CD4-positive, CD25-positive, alpha-beta regulatory T cell (primary cell): ENCODE data around the gene HSD17B14. TPM values are rescaled to one million over a fixed set of nuclear protein-coding genes. Genes with fewer than 3 reads are reported as not detected.

Experiments
- polyA plus RNA-seq, 4 donors: library from polyadenylated mRNA; unstranded; fragments of 300-500 nt; fragmentation: Illumina TruSeq; gene quantifications; one replicate each; pipeline ENCODE4 v1.2.3, GENCODE V29; 2021
- total RNA-seq: library from RNA; stranded (reverse); gene quantifications from one replicate; pipeline ENCODE4 v1.2.3, GENCODE V29; 2022

The HSD17B14 gene
- total and polyA plus RNA-seq, 5 donors from 2014 or later, result 0.29 to 2.0 (median 0.49) TPM

Other genes starting within 250 kb of the HSD17B14 start
Only the 30 nearest of the 33 such genes appear.
- gene FAM83E, start 221.4 kb downstream of the HSD17B14 start, total RNA-seq, result 0.76 TPM
- gene FAM83E, start 221.4 kb downstream of the HSD17B14 start, polyA plus RNA-seq, result under 1 TPM in 1 of 4 donors, not detected in 3; 0.31 TPM
- gene RPL18, start 217.3 kb downstream of the HSD17B14 start, total RNA-seq, result 1,690 TPM
- 1,000 to 10,000 TPM; 1,618 to 2,428 (median 2,131) TPM for gene RPL18, start 217.3 kb downstream of the HSD17B14 start, polyA plus RNA-seq
- gene SPHK2, start 217.0 kb downstream of the HSD17B14 start, total RNA-seq, result 13.0 TPM
- gene SPHK2, start 217.0 kb downstream of the HSD17B14 start, polyA plus RNA-seq, result 1 to 10 TPM; 4.8 to 8.4 (median 7.5) TPM
- gene DBP, start 199.1 kb downstream of the HSD17B14 start, total RNA-seq, result 37.7 TPM
- 10 to 100 TPM; 71.2 to 96.6 (median 85.8) TPM for gene DBP, start 199.1 kb downstream of the HSD17B14 start, polyA plus RNA-seq
- gene CA11, start 190.3 kb downstream of the HSD17B14 start, total RNA-seq, result 10.4 TPM
- 1 to 10 TPM; 4.1 to 6.3 (median 5.2) TPM for gene CA11, start 190.3 kb downstream of the HSD17B14 start, polyA plus RNA-seq
- gene NTN5, start 163.5 kb downstream of the HSD17B14 start, total RNA-seq, result 2.3 TPM
- under 1 TPM in 2 of 4 donors, not detected in 2; 0.21 to 0.30 TPM for gene NTN5, start 163.5 kb downstream of the HSD17B14 start, polyA plus RNA-seq
- not detected for gene FUT2, start 140.5 kb downstream of the HSD17B14 start, total RNA-seq
- gene FUT2, start 140.5 kb downstream of the HSD17B14 start, polyA plus RNA-seq, result under 1 TPM in 2 of 4 donors, not detected in 2; 0.10 to 0.67 TPM
- 1.1 TPM for gene MAMSTR, start 116.8 kb downstream of the HSD17B14 start, total RNA-seq
- under 1 TPM; 0.17 to 0.40 (median 0.30) TPM for gene MAMSTR, start 116.8 kb downstream of the HSD17B14 start, polyA plus RNA-seq
- 0.22 TPM for gene RASIP1, start 95.9 kb downstream of the HSD17B14 start, total RNA-seq
- under 1 TPM; 0.13 to 0.55 (median 0.18) TPM for gene RASIP1, start 95.9 kb downstream of the HSD17B14 start, polyA plus RNA-seq
- gene IZUMO1, start 89.6 kb downstream of the HSD17B14 start, total RNA-seq, result not detected
- not detected for gene IZUMO1, start 89.6 kb downstream of the HSD17B14 start, polyA plus RNA-seq
- gene FUT1, start 83.8 kb downstream of the HSD17B14 start, total RNA-seq, result not detected
- under 1 TPM in 2 of 4 donors, not detected in 2; 0.06 to 0.14 TPM for gene FUT1, start 83.8 kb downstream of the HSD17B14 start, polyA plus RNA-seq
- not detected for gene FGF21, start 81.0 kb downstream of the HSD17B14 start, total RNA-seq
- not detected for gene FGF21, start 81.0 kb downstream of the HSD17B14 start, polyA plus RNA-seq
- 16.4 TPM for gene BCAT2, start 25.5 kb downstream of the HSD17B14 start, total RNA-seq
- gene BCAT2, start 25.5 kb downstream of the HSD17B14 start, polyA plus RNA-seq, result 10 to 100 TPM; 19.5 to 23.0 (median 21.2) TPM
- 2.8 TPM for gene PLEKHA4, start 32.1 kb upstream of the HSD17B14 start, total RNA-seq
- gene PLEKHA4, start 32.1 kb upstream of the HSD17B14 start, polyA plus RNA-seq, result 1 to 10 TPM in 3 of 4 donors, under 1 TPM in 1; 0.84 to 4.6 (median 1.7) TPM
- gene PPP1R15A, start 35.9 kb upstream of the HSD17B14 start, total RNA-seq, result 840 TPM
- gene PPP1R15A, start 35.9 kb upstream of the HSD17B14 start, polyA plus RNA-seq, result 10 to 100 TPM; 39.1 to 65.6 (median 52.4) TPM
- gene TULP2, start 62.3 kb upstream of the HSD17B14 start, total RNA-seq, result not detected
- not detected for gene TULP2, start 62.3 kb upstream of the HSD17B14 start, polyA plus RNA-seq
- gene NUCB1, start 63.8 kb upstream of the HSD17B14 start, total RNA-seq, result 133 TPM
- gene NUCB1, start 63.8 kb upstream of the HSD17B14 start, polyA plus RNA-seq, result 10 to 100 TPM; 72.8 to 99.3 (median 86.4) TPM
- gene DHDH, start 97.2 kb upstream of the HSD17B14 start, total RNA-seq, result not detected
- 1 to 10 TPM in 2 of 4 donors, under 1 TPM in 2; 0.68 to 2.4 (median 1.1) TPM for gene DHDH, start 97.2 kb upstream of the HSD17B14 start, polyA plus RNA-seq
- 92.8 TPM for gene BAX, start 118.4 kb upstream of the HSD17B14 start, total RNA-seq
- 10 to 100 TPM; 47.9 to 73.1 (median 61.1) TPM for gene BAX, start 118.4 kb upstream of the HSD17B14 start, polyA plus RNA-seq
- 575 TPM for gene FTL, start 128.8 kb upstream of the HSD17B14 start, total RNA-seq
- gene FTL, start 128.8 kb upstream of the HSD17B14 start, polyA plus RNA-seq, result 1,000 to 10,000 TPM; 4,061 to 5,675 (median 4,823) TPM
- gene GYS1, start 156.8 kb upstream of the HSD17B14 start, total RNA-seq, result 37.1 TPM
- 10 to 100 TPM; 24.5 to 28.8 (median 26.2) TPM for gene GYS1, start 156.8 kb upstream of the HSD17B14 start, polyA plus RNA-seq
- gene RUVBL2, start 157.4 kb upstream of the HSD17B14 start, total RNA-seq, result 18.5 TPM
- gene RUVBL2, start 157.4 kb upstream of the HSD17B14 start, polyA plus RNA-seq, result 10 to 100 TPM; 49.1 to 60.2 (median 52.9) TPM
- gene LHB, start 180.6 kb upstream of the HSD17B14 start, total RNA-seq, result not detected
- not detected for gene LHB, start 180.6 kb upstream of the HSD17B14 start, polyA plus RNA-seq
- not detected for gene CGB3, start 187.8 kb upstream of the HSD17B14 start, total RNA-seq
- gene CGB3, start 187.8 kb upstream of the HSD17B14 start, polyA plus RNA-seq, result not detected
- not detected for gene CGB2, start 195.4 kb upstream of the HSD17B14 start, total RNA-seq
- not detected for gene CGB2, start 195.4 kb upstream of the HSD17B14 start, polyA plus RNA-seq
- not detected for gene CGB1, start 200.4 kb upstream of the HSD17B14 start, total RNA-seq
- gene CGB1, start 200.4 kb upstream of the HSD17B14 start, polyA plus RNA-seq, result not detected
- not detected for gene CGB5, start 207.4 kb upstream of the HSD17B14 start, total RNA-seq
- not detected for gene CGB5, start 207.4 kb upstream of the HSD17B14 start, polyA plus RNA-seq
- not detected for gene CGB8, start 212.6 kb upstream of the HSD17B14 start, total RNA-seq
- not detected for gene CGB8, start 212.6 kb upstream of the HSD17B14 start, polyA plus RNA-seq
- gene CGB7, start 221.3 kb upstream of the HSD17B14 start, total RNA-seq, result not detected
- gene CGB7, start 221.3 kb upstream of the HSD17B14 start, polyA plus RNA-seq, result not detected
- gene NTF4, start 228.3 kb upstream of the HSD17B14 start, total RNA-seq, result not detected
- not detected for gene NTF4, start 228.3 kb upstream of the HSD17B14 start, polyA plus RNA-seq